ENCODE data around the gene TSEN2.
"Not testable (repeated sequence)": the region's sequence is repeated elsewhere in the genome, so short reads cannot be mapped to it uniquely, and the experiment has no call there.

Gene TSEN2

GRCh38 chr3:12522721-12523120, 38.4 kb downstream of the TSEN2 start:
- H2AFZ ChIP-seq (ENCODE audit: low read length, unreplicated experiment) = no peak overlapping the region
- no peaks in the 10 kb centered on the region for H3K27me3 ChIP-seq (ENCODE audit: insufficient read depth, low read length)
- H3K27ac ChIP-seq (ENCODE audit: low read depth, low read length) = no peak overlapping the region
- H3K4me1 ChIP-seq (ENCODE audit: control insufficient read depth, insufficient read depth, low read length, unreplicated experiment) = no peaks in the 10 kb centered on the region
- peaks cover 10% of the 10 kb centered on the region for H3K36me3 ChIP-seq (ENCODE audit: insufficient read depth, low read length)
- H3K4me3 ChIP-seq (ENCODE audit: low read depth, low read length) = no peak overlapping the region
- H3K79me2 ChIP-seq (ENCODE audit: control insufficient read depth, insufficient read depth, low read length, unreplicated experiment) = no peaks in the 10 kb centered on the region

GRCh38 chr3:12527757-12528143, 43.5 kb downstream of the TSEN2 start:
- Histone ChIP-seq H3K27me3 (ENCODE audit: insufficient read depth, low read length) (no peaks in the 10 kb centered on the region), H2AFZ (ENCODE audit: low read length, unreplicated experiment) (no peak overlapping the region), H3K36me3 (ENCODE audit: insufficient read depth, low read length) (peaks cover 10% of the 10 kb centered on the region), H3K79me2 (ENCODE audit: control insufficient read depth, insufficient read depth, low read length, unreplicated experiment) (no peaks in the 10 kb centered on the region), H3K27ac (ENCODE audit: low read depth, low read length) (no peak overlapping the region), H3K4me3 (ENCODE audit: low read depth, low read length) (no peak overlapping the region), H3K4me1 (ENCODE audit: control insufficient read depth, insufficient read depth, low read length, unreplicated experiment) (no peaks in the 10 kb centered on the region)

GRCh38 chr3:12532182-12532581, 47.9 kb downstream of the TSEN2 start:
- Histone ChIP-seq H3K27me3 (ENCODE audit: insufficient read depth, low read length) (no peaks in the 10 kb centered on the region), H2AFZ (ENCODE audit: low read length, unreplicated experiment) (no peak overlapping the region), H3K27ac (ENCODE audit: low read depth, low read length) (no peak overlapping the region), H3K36me3 (ENCODE audit: insufficient read depth, low read length) (peaks cover 5% of the 10 kb centered on the region; the same call in 1 of the 2 replicates), H3K4me3 (ENCODE audit: low read depth, low read length) (no peak overlapping the region), H3K4me1 (ENCODE audit: control insufficient read depth, insufficient read depth, low read length, unreplicated experiment) (no peaks in the 10 kb centered on the region), H3K79me2 (ENCODE audit: control insufficient read depth, insufficient read depth, low read length, unreplicated experiment) (no peaks in the 10 kb centered on the region)

GRCh38 chr3:12536423-12536822, 52.1 kb downstream of the TSEN2 start:
- Histone ChIP-seq H3K4me1 (ENCODE audit: control insufficient read depth, insufficient read depth, low read length, unreplicated experiment) (no peaks in the 10 kb centered on the region), H3K79me2 (ENCODE audit: control insufficient read depth, insufficient read depth, low read length, unreplicated experiment) (no peaks in the 10 kb centered on the region), H3K4me3 (ENCODE audit: low read depth, low read length) (no peak overlapping the region), H3K27me3 (ENCODE audit: insufficient read depth, low read length) (no peaks in the 10 kb centered on the region), H3K27ac (ENCODE audit: low read depth, low read length) (no peak overlapping the region), H2AFZ (ENCODE audit: low read length, unreplicated experiment) (no peak overlapping the region), H3K36me3 (ENCODE audit: insufficient read depth, low read length) (peaks cover 5% of the 10 kb centered on the region; the same call in 1 of the 2 replicates)

- Histone ChIP-seq H3K27ac (ENCODE audit: low read depth, low read length) (no peak overlapping the region), H3K27me3 (ENCODE audit: insufficient read depth, low read length) (no peaks in the 10 kb centered on the region), H3K79me2 (ENCODE audit: control insufficient read depth, insufficient read depth, low read length, unreplicated experiment) (no peaks in the 10 kb centered on the region), H3K36me3 (ENCODE audit: insufficient read depth, low read length) (no peaks in the 10 kb centered on the region), H3K4me1 (ENCODE audit: control insufficient read depth, insufficient read depth, low read length, unreplicated experiment) (no peaks in the 10 kb centered on the region), H3K4me3 (ENCODE audit: low read depth, low read length) (no peak overlapping the region), H2AFZ (ENCODE audit: low read length, unreplicated experiment) (no peak overlapping the region)
These were observed 57.3 kb downstream of the TSEN2 start for GRCh38 chr3:12541625-12542024.

- H3K27ac ChIP-seq (ENCODE audit: low read depth, low read length); H3K79me2 ChIP-seq (ENCODE audit: control insufficient read depth, insufficient read depth, low read length, unreplicated experiment); H3K36me3 ChIP-seq (ENCODE audit: insufficient read depth, low read length); H3K4me3 ChIP-seq (ENCODE audit: low read depth, low read length); H2AFZ ChIP-seq (ENCODE audit: low read length, unreplicated experiment); H3K4me1 ChIP-seq (ENCODE audit: control insufficient read depth, insufficient read depth, low read length, unreplicated experiment); H3K27me3 ChIP-seq (ENCODE audit: insufficient read depth, low read length): not testable (repeated sequence)
These were observed 59.2 kb downstream of the TSEN2 start for GRCh38 chr3:12543497-12543896.

- no peaks in the 10 kb centered on the region for H3K79me2 ChIP-seq (ENCODE audit: control insufficient read depth, insufficient read depth, low read length, unreplicated experiment)
- no peak overlapping the region for H3K4me3 ChIP-seq (ENCODE audit: low read depth, low read length)
- H3K36me3 ChIP-seq (ENCODE audit: insufficient read depth, low read length) = no peaks in the 10 kb centered on the region
- H3K27ac ChIP-seq (ENCODE audit: low read depth, low read length) = no peak overlapping the region
- no peaks in the 10 kb centered on the region for H3K4me1 ChIP-seq (ENCODE audit: control insufficient read depth, insufficient read depth, low read length, unreplicated experiment)
- no peaks in the 10 kb centered on the region for H3K27me3 ChIP-seq (ENCODE audit: insufficient read depth, low read length)
- H2AFZ ChIP-seq (ENCODE audit: low read length, unreplicated experiment) = no peak overlapping the region
These were observed 60.6 kb downstream of the TSEN2 start for GRCh38 chr3:12544652-12545472.

GRCh38 chr3:12545473-12545791, 61.2 kb downstream of the TSEN2 start, which contains the start of gene MKRN2OS:
Gene MKRN2OS (minus strand): TSS chr3:12545499. CDS start chr3:12545464, 35 bp downstream.
- no peaks in the 10 kb centered on the region for H3K27me3 ChIP-seq (ENCODE audit: insufficient read depth, low read length)
- no peaks in the 10 kb centered on the region for H3K4me1 ChIP-seq (ENCODE audit: control insufficient read depth, insufficient read depth, low read length, unreplicated experiment)
- no peak within 1 kb of the TSS for H3K27ac ChIP-seq (ENCODE audit: low read depth, low read length)
- no peaks in the 10 kb centered on the region for H3K79me2 ChIP-seq (ENCODE audit: control insufficient read depth, insufficient read depth, low read length, unreplicated experiment)
- H2AFZ ChIP-seq (ENCODE audit: low read length, unreplicated experiment) = no peak within 1 kb of the TSS
- no peaks in the 10 kb centered on the region for H3K36me3 ChIP-seq (ENCODE audit: insufficient read depth, low read length)
- no peak within 1 kb of the TSS for H3K4me3 ChIP-seq (ENCODE audit: low read depth, low read length)

GRCh38 chr3:12549971-12550760, 65.9 kb downstream of the TSEN2 start:
- no peak overlapping the region for H3K4me3 ChIP-seq (ENCODE audit: low read depth, low read length)
- H3K27ac ChIP-seq (ENCODE audit: low read depth, low read length) = no peak overlapping the region
- no peaks in the 10 kb centered on the region for H3K36me3 ChIP-seq (ENCODE audit: insufficient read depth, low read length)
- H3K27me3 ChIP-seq (ENCODE audit: insufficient read depth, low read length) = no peaks in the 10 kb centered on the region
- no peaks in the 10 kb centered on the region for H3K79me2 ChIP-seq (ENCODE audit: control insufficient read depth, insufficient read depth, low read length, unreplicated experiment)
- no peak overlapping the region for H2AFZ ChIP-seq (ENCODE audit: low read length, unreplicated experiment)
- H3K4me1 ChIP-seq (ENCODE audit: control insufficient read depth, insufficient read depth, low read length, unreplicated experiment) = no peaks in the 10 kb centered on the region

- Histone ChIP-seq H3K79me2 (ENCODE audit: control insufficient read depth, insufficient read depth, low read length, unreplicated experiment) (peaks cover 20% of the 10 kb centered on the region), H3K27me3 (ENCODE audit: insufficient read depth, low read length) (no peaks in the 10 kb centered on the region), H2AFZ (ENCODE audit: low read length, unreplicated experiment) (peak overlapping the region; percentile 99), H3K27ac (ENCODE audit: low read depth, low read length) (no peak overlapping the region), H3K36me3 (ENCODE audit: insufficient read depth, low read length) (no peaks in the 10 kb centered on the region), H3K4me1 (ENCODE audit: control insufficient read depth, insufficient read depth, low read length, unreplicated experiment) (peaks cover 13% of the 10 kb centered on the region), H3K4me3 (ENCODE audit: low read depth, low read length) (peak overlapping the region; percentile 86)
These were observed 69.7 kb downstream of the TSEN2 start for GRCh38 chr3:12553921-12554391.

- H3K36me3 ChIP-seq (ENCODE audit: insufficient read depth, low read length) = no peaks in the 10 kb centered on the region
- peak overlapping the region; percentile 64 for H2AFZ ChIP-seq (ENCODE audit: low read length, unreplicated experiment)
- H3K27ac ChIP-seq (ENCODE audit: low read depth, low read length) = peak overlapping the region; percentile 76
- H3K4me1 ChIP-seq (ENCODE audit: control insufficient read depth, insufficient read depth, low read length, unreplicated experiment) = peaks cover 26% of the 10 kb centered on the region
- peaks cover 44% of the 10 kb centered on the region for H3K79me2 ChIP-seq (ENCODE audit: control insufficient read depth, insufficient read depth, low read length, unreplicated experiment)
- peak overlapping the region; percentile 99 for H3K4me3 ChIP-seq (ENCODE audit: low read depth, low read length)
- H3K27me3 ChIP-seq (ENCODE audit: insufficient read depth, low read length) = no peaks in the 10 kb centered on the region
These were observed 72.0 kb downstream of the TSEN2 start for GRCh38 chr3:12556314-12556689.
